Hypothalamus (tissue), 51 donors: ENCODE results near the gene PRDM15.
A peak's percentile ranks its signal among the peaks of the same experiment; 100 is the strongest.

Experiments used
- DNase-seq, 51 donors: peaks; one replicate each; lab custom pipeline; 2025; lab: John Stamatoyannopoulos, UW

Gene PRDM15

GRCh38 chr21:41810597-41810932, 68.6 kb downstream of the PRDM15 start:
- no peak for DNase-seq

- DNase-seq = no peak
These were observed 69.1 kb downstream of the PRDM15 start for GRCh38 chr21:41809891-41810596.

GRCh38 chr21:41808846-41809245, 70.3 kb downstream of the PRDM15 start:
- no peak for DNase-seq

- DNase-seq = no peak
These were observed 71.0 kb downstream of the PRDM15 start for GRCh38 chr21:41808094-41808493.

- DNase-seq = no peak
These were observed 72.4 kb downstream of the PRDM15 start for GRCh38 chr21:41806773-41807172.

- DNase-seq = no peak
These were observed 73.5 kb downstream of the PRDM15 start for GRCh38 chr21:41805643-41806042.

- DNase-seq = no peak
These were observed 74.1 kb downstream of the PRDM15 start for GRCh38 chr21:41805038-41805437.

- no peak for DNase-seq
These were observed 74.8 kb downstream of the PRDM15 start for GRCh38 chr21:41804381-41804780.

GRCh38 chr21:41803316-41803715, 75.8 kb downstream of the PRDM15 start:
- DNase-seq = no peak

GRCh38 chr21:41802684-41803083, 76.5 kb downstream of the PRDM15 start:
- peak in 44 of 51 donors; percentile 7 to 82 (median 56) for DNase-seq

- DNase-seq = no peak
These were observed 77.0 kb downstream of the PRDM15 start for GRCh38 chr21:41802198-41802584.

- no peak for DNase-seq
These were observed 77.6 kb downstream of the PRDM15 start for GRCh38 chr21:41801321-41802197.

- no peak for DNase-seq
These were observed 78.5 kb downstream of the PRDM15 start for GRCh38 chr21:41800425-41801320.

GRCh38 chr21:41799763-41800162, 79.4 kb downstream of the PRDM15 start:
- no peak for DNase-seq

- DNase-seq = no peak
These were observed 80.8 kb downstream of the PRDM15 start for GRCh38 chr21:41798326-41798725.

- DNase-seq = no peak
These were observed 82.6 kb downstream of the PRDM15 start for GRCh38 chr21:41796476-41797080.

- DNase-seq = no peak
These were observed 83.4 kb downstream of the PRDM15 start for GRCh38 chr21:41795726-41796125.

GRCh38 chr21:41794600-41794999, 84.5 kb downstream of the PRDM15 start:
- DNase-seq = no peak

- DNase-seq = no peak
These were observed 86.4 kb downstream of the PRDM15 start for GRCh38 chr21:41792711-41793110.

- DNase-seq = no peak
These were observed 92.6 kb downstream of the PRDM15 start for GRCh38 chr21:41786509-41786987.
